Endometrial microvascular endothelial cells (primary cell): ENCODE measurements around the gene IFNA14. TPM values are rescaled to one million over a fixed set of nuclear protein-coding genes. Genes with fewer than 3 reads are reported as not detected.
"Not testable (repeated sequence)": the region's sequence is repeated elsewhere in the genome, so short reads cannot be mapped to it uniquely, and the experiment has no call there.

Experiments
- in situ Hi-C: cut with HindIII; loops from 2 replicates; pipeline ENCODE4 v1.10.0; 2017; ENCODE audit warnings: low sequenced_read_pairs, low pct_unique_long_range_greater_than_20kb; ENCODE audit errors: inconsistent ontology term
- total RNA-seq: library from RNA; depleted of rRNA; stranded (reverse); fragments of >200 nt; gene quantifications from one replicate; pipeline ENCODE4 v1.2.3, GENCODE V29; 2015; ENCODE audit errors: inconsistent ontology term

Gene IFNA14
- total RNA-seq, 1 donor from 2014 or later, result not detected

DNA sequence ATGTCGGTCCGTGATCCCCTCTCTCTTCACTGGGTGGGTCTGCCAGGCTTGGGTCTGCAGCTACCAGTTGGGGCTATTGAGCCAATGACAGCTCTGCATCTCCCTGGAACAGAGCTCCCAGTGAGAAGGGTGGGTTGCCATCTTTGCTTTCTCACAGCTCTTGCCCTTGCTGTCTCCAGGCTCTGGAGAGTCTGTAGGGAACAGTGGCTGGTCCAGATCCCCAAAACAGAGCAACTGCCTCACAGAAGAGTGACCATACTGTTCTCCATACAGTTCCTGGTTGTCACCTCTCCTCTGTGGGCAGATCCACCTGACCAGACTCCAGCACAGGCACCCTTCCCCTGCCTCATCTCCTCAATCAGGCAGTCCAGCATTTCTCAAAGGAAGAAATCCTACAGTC lies 6.5 kb downstream of the IFNA14 start:
- in situ Hi-C loops, result no loop called here

- in situ Hi-C loops, result no loop called here
Observed at GRCh38 chr9:21228122-21228521, 11.7 kb downstream of the IFNA14 start, which contains the start of gene IFNA17. IFNA17 (minus strand) TSS chr9:21228222; CDS start chr9:21228173, 49 bp downstream.

- in situ Hi-C loops, result not testable (repeated sequence)
Observed at GRCh38 chr9:21217211-21217610, 22.6 kb downstream of the IFNA14 start, which contains the start of gene IFNA16. IFNA16 (minus strand) TSS chr9:21217311; CDS start chr9:21217305, 6 bp downstream.

DNA sequence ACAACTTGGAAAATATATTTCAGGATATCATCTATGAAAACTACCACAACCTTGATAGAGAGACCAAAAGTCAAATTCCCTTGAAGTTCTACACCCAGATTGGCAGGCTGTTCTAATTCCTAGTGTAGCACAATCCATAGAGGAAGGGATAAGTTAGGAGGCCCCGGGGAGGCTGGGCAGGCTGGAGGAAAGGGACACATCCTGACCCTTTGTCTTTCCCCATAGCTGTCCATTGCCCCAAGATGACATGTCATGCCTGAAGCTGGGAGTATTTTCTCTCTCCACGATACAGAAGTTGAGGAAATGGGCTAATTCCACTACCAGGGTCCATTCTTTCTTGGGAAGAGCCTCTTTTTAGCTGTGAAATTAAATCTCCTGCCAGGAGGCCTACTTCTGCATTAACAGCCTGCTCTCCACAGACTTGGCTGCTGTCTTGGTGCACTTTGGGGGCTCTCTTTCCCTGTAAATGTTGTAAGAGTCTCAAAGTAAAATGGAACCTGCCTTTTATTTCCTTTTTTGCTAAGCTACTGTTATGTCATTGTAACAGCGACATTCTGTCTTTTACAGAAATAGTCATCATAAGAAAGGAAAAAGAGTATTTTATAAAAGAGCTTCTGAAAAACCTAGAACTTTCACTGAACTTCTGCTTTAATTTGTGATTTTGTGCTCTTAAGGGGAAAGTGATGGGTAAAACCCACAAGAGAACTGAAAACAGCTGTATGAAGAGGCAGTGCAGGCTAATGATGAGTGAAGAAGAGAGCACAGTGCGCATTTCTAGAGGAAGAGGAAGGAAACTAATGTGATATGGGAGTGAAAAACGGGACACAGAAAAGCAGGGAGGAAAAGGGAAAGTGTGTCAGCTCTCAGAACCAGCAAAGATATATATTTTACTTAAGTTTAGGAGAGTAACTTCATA lies 26.1 kb downstream of the IFNA14 start:
- in situ Hi-C loops, result not testable (repeated sequence)

GRCh38 chr9:21212160-21212559 lies 27.6 kb downstream of the IFNA14 start:
- in situ Hi-C loops, result not testable (repeated sequence)

DNA sequence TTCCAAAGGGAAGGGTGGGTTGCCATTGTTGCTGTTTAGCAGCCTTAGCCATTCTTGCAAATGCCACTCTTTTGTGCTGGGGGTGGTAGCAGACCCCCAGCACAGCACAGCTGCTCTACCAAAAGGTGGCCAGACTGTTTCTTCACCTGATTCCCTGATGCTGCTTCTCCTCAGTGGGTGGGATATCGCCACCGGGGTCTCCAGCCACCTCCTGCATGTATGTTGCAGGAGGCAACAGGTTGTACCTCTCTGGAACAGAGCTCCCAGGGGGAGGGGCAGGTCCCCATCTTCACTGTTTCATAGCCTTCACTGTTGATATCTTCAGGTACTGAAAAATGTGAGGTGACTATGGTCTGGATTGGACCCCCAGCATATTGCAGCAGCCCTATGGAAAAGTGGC lies 29.0 kb downstream of the IFNA14 start:
- in situ Hi-C loops, result not testable (repeated sequence)

DNA sequence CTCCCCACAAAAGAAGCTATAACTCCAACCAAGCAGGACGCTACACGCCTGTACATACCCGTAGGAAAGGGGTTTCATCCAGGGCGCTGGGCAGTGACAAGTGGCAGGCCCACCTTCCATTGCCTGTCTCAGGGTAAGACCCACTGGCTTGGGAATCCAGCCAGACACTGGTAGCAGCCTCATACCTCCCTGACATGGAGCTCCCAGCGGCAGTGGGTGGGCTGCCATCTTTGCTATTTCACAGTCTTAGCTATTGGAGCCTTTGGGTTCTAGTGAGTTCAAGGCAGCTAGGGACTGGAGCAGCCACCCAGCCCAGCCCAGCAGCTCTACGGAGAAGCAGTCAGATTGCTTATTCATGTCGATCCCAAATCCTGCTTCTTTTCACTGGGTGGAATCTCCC lies 29.5 kb downstream of the IFNA14 start:
- in situ Hi-C loops, result no loop called here

DNA sequence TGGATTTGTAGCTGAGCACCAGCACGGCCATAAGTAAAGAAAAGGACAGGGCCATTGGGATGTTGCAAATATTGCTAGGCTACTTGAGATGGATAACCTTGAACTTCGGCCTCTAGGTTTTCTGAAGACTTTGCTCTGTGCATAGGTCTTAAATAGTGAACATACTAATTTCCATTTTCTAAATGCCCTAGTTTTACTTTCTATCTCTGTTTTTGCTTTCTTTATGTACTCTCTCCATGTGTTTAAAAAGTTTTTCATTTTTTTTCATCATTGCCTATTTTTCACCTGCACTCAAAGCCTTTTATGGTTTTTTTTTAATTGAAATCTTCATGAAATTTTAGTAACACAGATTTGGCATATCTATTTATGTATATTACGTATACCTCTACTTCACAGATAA lies 32.8 kb downstream of the IFNA14 start, which contains the start of gene IFNA10:
Gene IFNA10, minus strand, starts transcription at position 101 of the 400 bp plus-strand sequence. Its CDS starts 46 bp downstream, at position 55.
- in situ Hi-C loops, result not testable (repeated sequence)

DNA sequence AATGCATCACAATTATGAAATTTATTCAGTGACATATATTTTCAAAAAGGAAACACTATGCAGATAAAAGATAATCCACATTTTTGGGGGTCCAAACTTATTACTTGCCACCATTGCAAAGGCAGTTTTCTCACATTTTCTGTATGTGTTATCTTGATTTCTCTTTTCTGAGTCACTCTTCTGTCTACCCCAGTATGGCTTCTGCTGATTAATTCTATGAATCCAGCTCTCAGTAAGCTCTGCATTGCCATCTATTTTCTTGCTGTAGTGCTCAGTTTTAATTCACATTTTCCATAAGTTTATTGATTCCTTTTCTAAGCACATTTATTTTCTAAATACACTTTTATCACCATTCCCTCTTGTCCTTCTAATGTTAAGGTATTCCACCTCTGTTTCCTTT lies 34.6 kb downstream of the IFNA14 start:
- in situ Hi-C loops, result no loop called here

DNA sequence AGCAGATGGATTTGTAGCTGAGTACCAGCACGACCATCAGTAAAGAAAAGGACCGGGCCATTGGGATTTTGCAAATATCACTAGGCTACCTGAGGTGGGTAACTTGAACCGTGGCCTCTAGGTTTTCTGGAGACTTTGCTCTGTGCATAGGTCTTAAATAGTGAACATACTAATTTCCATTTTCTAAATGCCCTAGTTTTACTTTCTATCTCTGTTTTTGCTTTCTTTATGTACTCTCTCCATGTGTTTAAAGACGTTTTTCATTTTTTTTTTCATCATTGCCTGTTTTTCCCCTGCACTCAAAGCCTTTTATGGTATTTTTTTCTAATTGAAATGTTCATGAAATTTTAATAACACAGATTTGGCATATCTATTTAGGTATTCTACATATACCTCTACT lies 37.7 kb downstream of the IFNA14 start, which contains the start of gene IFNA7:
Gene IFNA7, minus strand, starts transcription at position 101 of the 400 bp plus-strand sequence. Its CDS starts 40 bp downstream, at position 61.
- in situ Hi-C loops, result not testable (repeated sequence)

- in situ Hi-C loops, result not testable (repeated sequence)
Observed at GRCh38 chr9:21194867-21195776, 44.7 kb downstream of the IFNA14 start.

Other genes starting within 250 kb of the IFNA14 start
- 2.0 TPM for gene HACD4, start 208.4 kb downstream of the IFNA14 start, total RNA-seq
- gene IFNB1, start 162.1 kb downstream of the IFNA14 start, total RNA-seq, result not detected
- not detected for gene IFNW1, start 98.2 kb downstream of the IFNA14 start, total RNA-seq
- not detected for gene IFNA21, start 73.3 kb downstream of the IFNA14 start, total RNA-seq
- gene IFNA4, start 52.4 kb downstream of the IFNA14 start, total RNA-seq, result not detected
- gene IFNA7, start 37.8 kb downstream of the IFNA14 start, total RNA-seq, result not detected
- not detected for gene IFNA10, start 32.9 kb downstream of the IFNA14 start, total RNA-seq
- not detected for gene IFNA16, start 22.7 kb downstream of the IFNA14 start, total RNA-seq
- gene IFNA17, start 11.8 kb downstream of the IFNA14 start, total RNA-seq, result not detected
- gene IFNA5, start 65.3 kb upstream of the IFNA14 start, total RNA-seq, result not detected
- 35.3 TPM for gene KLHL9, start 95.4 kb upstream of the IFNA14 start, total RNA-seq
- gene IFNA6, start 110.9 kb upstream of the IFNA14 start, total RNA-seq, result not detected
- gene IFNA13, start 128.1 kb upstream of the IFNA14 start, total RNA-seq, result not detected
- not detected for gene IFNA2, start 145.4 kb upstream of the IFNA14 start, total RNA-seq
- gene IFNA8, start 169.1 kb upstream of the IFNA14 start, total RNA-seq, result not detected
- gene IFNA1, start 200.4 kb upstream of the IFNA14 start, total RNA-seq, result not detected
- gene IFNE, start 242.3 kb upstream of the IFNA14 start, total RNA-seq, result 2.1 TPM